VCaP (cell line): Measurements from ENCODE around the gene MINDY2.
"Not testable (repeated sequence)": the region's sequence is repeated elsewhere in the genome, so short reads cannot be mapped to it uniquely, and the experiment has no call there.

Source experiments
- H3K27ac ChIP-seq: fragments of 450-650 bp; 2 replicates; pipeline ENCODE4 v1.5.1; 2017
- CTCF ChIP-seq: fragments of 450-650 bp; conservative IDR thresholded peaks from 2 replicates; pipeline ENCODE4 v1.5.1; 2017; ENCODE audit warnings: mild to moderate bottlenecking, moderate library complexity

Gene MINDY2

GRCh38 chr15:58785355-58785754 lies 14.3 kb downstream of the MINDY2 start:
- no peak for TF ChIP-seq CTCF
- no peak overlapping the region for H3K27ac ChIP-seq

GRCh38 chr15:58788056-58788710 lies 17.1 kb downstream of the MINDY2 start:
- TF ChIP-seq CTCF, result no peak
- peak overlapping the region; percentile 5; the same call in 1 of the 2 replicates for H3K27ac ChIP-seq

- no peak for TF ChIP-seq CTCF
- no peak overlapping the region for H3K27ac ChIP-seq
Observed at GRCh38 chr15:58793862-58794261, 22.8 kb downstream of the MINDY2 start.

- TF ChIP-seq CTCF, result no peak
- no peak overlapping the region for H3K27ac ChIP-seq
Observed at GRCh38 chr15:58795825-58796224, 24.7 kb downstream of the MINDY2 start.

- H3K27ac ChIP-seq, result no peak overlapping the region
- TF ChIP-seq CTCF, result no peak
Observed at GRCh38 chr15:58797505-58797904, 26.4 kb downstream of the MINDY2 start.

- no peak overlapping the region for H3K27ac ChIP-seq
Observed at GRCh38 chr15:58805095-58805494, 34.0 kb downstream of the MINDY2 start.

GRCh38 chr15:58823267-58823666 lies 52.2 kb downstream of the MINDY2 start:
- H3K27ac ChIP-seq, result not testable (repeated sequence)

More at GRCh38 chr15:58805095-58805494, 34.0 kb downstream of the MINDY2 start:
- TF ChIP-seq CTCF, result no peak

- no peak for TF ChIP-seq CTCF
- H3K27ac ChIP-seq, result no peak overlapping the region
Observed at GRCh38 chr15:58830556-58830955, 59.5 kb downstream of the MINDY2 start.

- not testable (repeated sequence) for H3K27ac ChIP-seq
Observed at GRCh38 chr15:58833681-58834426, 62.8 kb downstream of the MINDY2 start.
